ENCODE data around the gene KIAA0825. TPM values are rescaled to one million over a fixed set of nuclear protein-coding genes. Genes with fewer than 3 reads are reported as not detected.

The KIAA0825 gene
- total RNA-seq, 4 donors from 2014 or later: 4.7 to 5.8 (median 5.0) TPM

DNA sequence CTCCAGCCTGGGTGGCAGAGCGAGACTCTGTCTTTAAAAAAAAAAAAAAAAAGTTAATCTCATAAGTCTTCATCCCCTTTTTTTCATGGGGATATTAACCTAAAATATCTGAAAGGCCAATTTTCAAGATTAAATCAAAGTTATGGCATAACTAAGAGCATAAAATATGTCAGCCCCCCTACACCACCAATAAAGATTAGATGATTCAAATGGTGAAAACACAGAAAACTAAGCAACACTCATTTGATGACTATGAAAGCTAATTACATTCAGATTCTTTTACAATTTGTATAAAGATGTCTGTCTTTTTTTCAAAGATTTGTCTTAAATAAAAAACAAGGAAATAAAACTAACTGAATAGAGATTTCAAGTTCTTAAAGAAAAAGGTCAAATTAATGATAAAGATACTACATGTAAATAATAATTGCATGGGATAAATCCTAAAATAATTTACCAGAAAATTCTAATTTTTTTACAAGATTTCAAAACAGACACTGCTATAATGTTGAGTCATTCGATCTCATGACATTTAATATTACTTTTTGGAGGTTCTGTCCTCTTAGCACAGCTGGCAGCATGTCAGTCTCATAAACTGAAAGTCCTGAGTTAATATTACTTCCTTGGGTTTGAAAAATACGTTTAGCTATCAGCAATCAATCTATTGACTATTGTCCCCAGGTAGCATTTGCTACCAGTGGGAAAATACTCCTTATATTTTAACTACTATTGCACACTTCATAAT is 112.9 kb downstream of the KIAA0825 start:
- TF ChIP-seq CTCF (IDR thresholded peaks at IDR 0.05; ENCODE audit: low read depth): no peak

- TF ChIP-seq CTCF (IDR thresholded peaks at IDR 0.05; ENCODE audit: low read depth): no peak
Observed at GRCh38 chr5:94503677-94504076, 114.7 kb downstream of the KIAA0825 start.

GRCh38 chr5:94501365-94501764 is 117.0 kb downstream of the KIAA0825 start:
- TF ChIP-seq CTCF (IDR thresholded peaks at IDR 0.05; ENCODE audit: low read depth): no peak

GRCh38 chr5:94499806-94500205 is 118.6 kb downstream of the KIAA0825 start:
- no peak for TF ChIP-seq CTCF (IDR thresholded peaks at IDR 0.05; ENCODE audit: low read depth)

DNA sequence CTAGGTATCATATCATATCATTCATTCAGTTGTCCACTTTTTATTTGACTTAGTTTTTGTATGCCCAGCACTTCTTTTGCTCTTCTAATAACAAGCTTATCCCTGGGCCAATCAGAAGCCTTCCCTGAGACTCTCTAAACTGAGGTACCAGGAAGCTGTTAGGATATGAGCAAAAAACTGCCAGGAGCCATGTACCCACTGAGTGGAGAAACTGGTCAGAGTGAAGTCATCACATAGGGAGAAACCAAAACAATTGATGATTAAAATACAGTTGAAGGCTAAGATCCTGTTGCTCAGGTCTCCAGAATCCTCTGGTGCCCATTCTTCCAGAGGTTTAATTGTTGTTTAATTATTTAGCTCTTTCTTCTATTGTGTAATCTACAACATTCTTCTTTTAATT is 120.2 kb downstream of the KIAA0825 start:
- TF ChIP-seq CTCF (IDR thresholded peaks at IDR 0.05; ENCODE audit: low read depth): no peak

DNA sequence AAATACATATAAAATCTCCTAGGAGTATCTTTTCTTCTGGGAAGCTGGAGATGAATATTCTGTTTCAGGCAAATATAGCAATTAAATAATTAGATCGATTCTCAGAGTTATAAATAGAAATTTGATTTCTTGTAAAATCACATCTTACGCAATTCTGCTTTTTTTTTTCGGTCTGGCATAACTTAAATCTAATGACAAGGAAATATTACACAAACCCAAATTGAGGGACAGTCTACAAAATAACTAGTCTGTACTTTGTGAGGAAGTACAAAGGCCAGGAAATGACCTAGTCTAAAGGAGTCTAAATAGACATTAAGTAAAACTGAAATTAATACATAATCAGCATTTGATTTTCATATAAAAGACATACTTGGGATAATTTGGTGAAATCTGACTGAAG is 133.3 kb downstream of the KIAA0825 start:
- TF ChIP-seq CTCF (IDR thresholded peaks at IDR 0.05; ENCODE audit: low read depth): no peak

DNA sequence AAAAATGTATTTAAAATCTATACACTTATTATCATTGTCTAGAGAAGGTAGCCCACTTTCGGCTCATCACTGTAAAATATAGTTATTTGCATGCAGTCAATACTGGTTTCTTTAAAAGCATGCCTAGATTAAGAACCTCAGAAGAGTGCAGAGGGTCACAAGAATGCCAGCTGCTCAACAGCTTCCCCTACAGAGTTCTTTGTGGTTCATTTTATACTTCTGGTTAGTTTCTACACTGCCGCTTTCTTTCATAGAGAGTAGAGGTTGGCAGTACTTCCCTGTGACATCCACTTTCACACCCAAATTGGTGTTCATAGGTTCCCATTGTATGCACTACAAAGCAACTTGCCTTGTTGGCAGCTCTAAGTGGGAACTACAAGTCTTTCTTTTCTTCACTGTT is 137.3 kb downstream of the KIAA0825 start:
- TF ChIP-seq CTCF (IDR thresholded peaks at IDR 0.05; ENCODE audit: low read depth): no peak

Measured in subcutaneous adipose tissue (tissue), 4 donors.